SK-N-SH treated with all-trans-retinoic acid at 6 μM for 48 hours (cell line): Measurements from ENCODE around the gene ARHGEF7.

Source experiments
- ATAC-seq: fragments of 200-7000 bp; cut with Tn5 transposase; 3 replicates; pipeline ENCODE4 v1.9.1; 2020; ENCODE audit warnings: mild to moderate bottlenecking, moderate library complexity
- ARNTL ChIP-seq: fragments of 450-650 bp; formaldehyde crosslinking; IDR thresholded peaks from 2 replicates; pipeline ENCODE4 v1.5.0; 2020; ENCODE audit warnings: low read depth, mild to moderate bottlenecking, moderate library complexity, borderline replicate concordance
- BACH2 ChIP-seq: fragments of 250-450 bp; sonication (Bioruptor Pico); IDR thresholded peaks from 2 replicates; pipeline ENCODE4 v1.9.0; 2021; ENCODE audit warnings: mild to moderate bottlenecking, borderline replicate concordance
- CSDC2 ChIP-seq: fragments of 250-450 bp; sonication (Bioruptor Pico); IDR thresholded peaks from 2 replicates; pipeline ENCODE4 v1.5.0; 2020; ENCODE audit warnings: mild to moderate bottlenecking, moderate library complexity
- ESRRG ChIP-seq: fragments of 250-450 bp; sonication (Bioruptor Pico); IDR thresholded peaks from 2 replicates; pipeline ENCODE4 v1.6.1; 2021; ENCODE audit warnings: mild to moderate bottlenecking
- GLIS3 ChIP-seq: fragments of 250-450 bp; sonication (Bioruptor Pico); IDR thresholded peaks from 2 replicates; pipeline ENCODE4 v1.5.0; 2020; ENCODE audit warnings: mild to moderate bottlenecking, moderate library complexity
- OSR1 ChIP-seq: fragments of 250-450 bp; sonication (Bioruptor Pico); IDR thresholded peaks from 2 replicates; pipeline ENCODE4 v1.8.0; 2022; ENCODE audit warnings: moderate library complexity, mild to moderate bottlenecking, inconsistent platforms
- PPARA ChIP-seq: fragments of 250-450 bp; sonication (Bioruptor Pico); IDR thresholded peaks from 2 replicates; pipeline ENCODE4 v1.5.0; 2020; ENCODE audit warnings: mild to moderate bottlenecking, borderline replicate concordance
- RARB ChIP-seq: fragments of 250-450 bp; sonication (Bioruptor Pico); IDR thresholded peaks from 2 replicates; pipeline ENCODE4 v1.8.0; 2021; ENCODE audit warnings: mild to moderate bottlenecking, moderate library complexity
- SNAI2 ChIP-seq: fragments of 250-450 bp; sonication (Bioruptor Pico); IDR thresholded peaks from 2 replicates; pipeline ENCODE4 v1.5.0; 2020; ENCODE audit warnings: mild to moderate bottlenecking, moderate library complexity
- TCF4 ChIP-seq: fragments of 250-450 bp; sonication (Bioruptor Pico); IDR thresholded peaks from 2 replicates; pipeline ENCODE4 v1.8.0; 2021; ENCODE audit warnings: mild to moderate bottlenecking, moderate library complexity, borderline replicate concordance
- TOX ChIP-seq: fragments of 250-450 bp; sonication (Bioruptor Pico); IDR thresholded peaks from 2 replicates; pipeline ENCODE4 v1.8.0; 2021; ENCODE audit warnings: mild to moderate bottlenecking, moderate library complexity, borderline replicate concordance
- ZC3H10 ChIP-seq: fragments of 250-450 bp; sonication (Bioruptor Pico); IDR thresholded peaks from 2 replicates; pipeline ENCODE4 v1.5.1; 2021; ENCODE audit warnings: mild to moderate bottlenecking, moderate library complexity
- ZFP3 ChIP-seq: fragments of 250-450 bp; sonication (Bioruptor Pico); IDR thresholded peaks from 2 replicates; pipeline ENCODE4 v1.5.0; 2020; ENCODE audit warnings: mild to moderate bottlenecking, moderate library complexity
- ZFP30 ChIP-seq: fragments of 450-650 bp; formaldehyde crosslinking; IDR thresholded peaks from 2 replicates; pipeline ENCODE4 v1.5.0; 2022; ENCODE audit warnings: mild to moderate bottlenecking, moderate library complexity
- ZNF565 ChIP-seq: fragments of 450-650 bp; formaldehyde crosslinking; conservative IDR thresholded peaks from 2 replicates; pipeline ENCODE4 v1.5.0; 2020; ENCODE audit warnings: low read depth, mild to moderate bottlenecking, moderate library complexity
- ZNF70 ChIP-seq: fragments of 450-650 bp; formaldehyde crosslinking; IDR thresholded peaks from 2 replicates; pipeline ENCODE4 v1.5.0; 2020; ENCODE audit warnings: mild to moderate bottlenecking, moderate library complexity
- ZNF8 ChIP-seq: fragments of 450-650 bp; formaldehyde crosslinking; IDR thresholded peaks from 2 replicates; pipeline ENCODE4 v1.5.0; 2020; ENCODE audit warnings: mild to moderate bottlenecking, moderate library complexity
- TF ChIP-seq, protein P1 (sequence below): fragments of 250-450 bp; sonication (Bioruptor Pico); IDR thresholded peaks from 2 replicates; pipeline ENCODE4 v1.5.1; 2020; ENCODE audit warnings: low read depth, mild to moderate bottlenecking, moderate library complexity
- TF ChIP-seq, protein P2 (sequence below): fragments of 250-450 bp; sonication (Bioruptor Pico); IDR thresholded peaks from 2 replicates; pipeline ENCODE4 v1.5.1; 2021; ENCODE audit warnings: mild to moderate bottlenecking, moderate library complexity
- TF ChIP-seq, protein P3 (sequence below): fragments of 250-450 bp; sonication (Bioruptor Pico); IDR thresholded peaks from 2 replicates; pipeline ENCODE4 v1.5.0; 2020; ENCODE audit warnings: mild to moderate bottlenecking, moderate library complexity
- TF ChIP-seq, protein P4 (sequence below): fragments of 250-450 bp; sonication (Bioruptor Pico); IDR thresholded peaks from 2 replicates; pipeline ENCODE4 v1.8.0; 2021; ENCODE audit warnings: low read depth, mild to moderate bottlenecking, moderate library complexity, borderline replicate concordance
- TF ChIP-seq, protein P5 (sequence below): fragments of 250-450 bp; sonication (Bioruptor Pico); IDR thresholded peaks from 2 replicates; pipeline ENCODE4 v1.8.0; 2020; ENCODE audit warnings: mild to moderate bottlenecking, moderate library complexity, borderline replicate concordance

The ARHGEF7 gene

DNA sequence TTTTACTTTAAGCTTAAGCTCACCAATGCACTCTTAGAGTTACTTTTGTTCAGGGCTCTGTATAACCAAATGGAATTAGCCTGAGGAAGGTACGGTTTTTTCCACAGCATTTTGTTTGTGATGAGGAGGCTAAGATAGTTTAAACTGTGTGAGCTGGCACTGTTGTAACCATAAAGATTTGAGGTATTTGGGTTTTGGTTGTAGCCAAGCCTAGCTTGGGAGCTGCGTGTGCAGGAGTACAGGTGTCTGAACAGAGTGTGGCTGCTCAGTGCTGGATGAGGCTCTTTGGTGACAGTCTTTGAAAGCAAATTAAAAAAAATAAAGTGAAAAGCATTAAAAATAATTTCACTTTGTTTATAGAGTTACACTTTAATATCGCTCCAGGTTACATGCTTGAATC lies 56.0 kb downstream of the ARHGEF7 start:
- ATAC-seq = no peak
- TF ChIP-seq TOX (no peak), ZNF565 (no peak), ZFP30 (CRISPR knock-in tag) (no peak), CSDC2 (CRISPR knock-in tag) (no peak), ZC3H10 (CRISPR knock-in tag) (no peak), PPARA (CRISPR knock-in tag) (no peak), ZFP3 (CRISPR knock-in tag) (no peak), ESRRG (CRISPR knock-in tag) (no peak), TCF4 (CRISPR knock-in tag) (no peak), BACH2 (CRISPR knock-in tag) (no peak), ZNF8 (no peak), ARNTL (CRISPR knock-in tag) (no peak), OSR1 (CRISPR knock-in tag) (no peak), ZNF70 (CRISPR knock-in tag) (no peak)
- TF ChIP-seq, protein P1, sequence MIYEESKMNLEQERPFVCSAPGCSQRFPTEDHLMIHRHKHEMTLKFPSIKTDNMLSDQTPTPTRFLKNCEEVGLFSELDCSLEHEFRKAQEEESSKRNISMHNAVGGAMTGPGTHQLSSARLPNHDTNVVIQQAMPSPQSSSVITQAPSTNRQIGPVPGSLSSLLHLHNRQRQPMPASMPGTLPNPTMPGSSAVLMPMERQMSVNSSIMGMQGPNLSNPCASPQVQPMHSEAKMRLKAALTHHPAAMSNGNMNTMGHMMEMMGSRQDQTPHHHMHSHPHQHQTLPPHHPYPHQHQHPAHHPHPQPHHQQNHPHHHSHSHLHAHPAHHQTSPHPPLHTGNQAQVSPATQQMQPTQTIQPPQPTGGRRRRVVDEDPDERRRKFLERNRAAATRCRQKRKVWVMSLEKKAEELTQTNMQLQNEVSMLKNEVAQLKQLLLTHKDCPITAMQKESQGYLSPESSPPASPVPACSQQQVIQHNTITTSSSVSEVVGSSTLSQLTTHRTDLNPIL (CRISPR knock-in tag) = no peak
- TF ChIP-seq, protein P2, sequence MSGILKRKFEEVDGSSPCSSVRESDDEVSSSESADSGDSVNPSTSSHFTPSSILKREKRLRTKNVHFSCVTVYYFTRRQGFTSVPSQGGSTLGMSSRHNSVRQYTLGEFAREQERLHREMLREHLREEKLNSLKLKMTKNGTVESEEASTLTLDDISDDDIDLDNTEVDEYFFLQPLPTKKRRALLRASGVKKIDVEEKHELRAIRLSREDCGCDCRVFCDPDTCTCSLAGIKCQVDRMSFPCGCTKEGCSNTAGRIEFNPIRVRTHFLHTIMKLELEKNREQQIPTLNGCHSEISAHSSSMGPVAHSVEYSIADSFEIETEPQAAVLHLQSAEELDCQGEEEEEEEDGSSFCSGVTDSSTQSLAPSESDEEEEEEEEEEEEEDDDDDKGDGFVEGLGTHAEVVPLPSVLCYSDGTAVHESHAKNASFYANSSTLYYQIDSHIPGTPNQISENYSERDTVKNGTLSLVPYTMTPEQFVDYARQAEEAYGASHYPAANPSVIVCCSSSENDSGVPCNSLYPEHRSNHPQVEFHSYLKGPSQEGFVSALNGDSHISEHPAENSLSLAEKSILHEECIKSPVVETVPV (CRISPR knock-in tag) = no peak
- TF ChIP-seq, protein P3, sequence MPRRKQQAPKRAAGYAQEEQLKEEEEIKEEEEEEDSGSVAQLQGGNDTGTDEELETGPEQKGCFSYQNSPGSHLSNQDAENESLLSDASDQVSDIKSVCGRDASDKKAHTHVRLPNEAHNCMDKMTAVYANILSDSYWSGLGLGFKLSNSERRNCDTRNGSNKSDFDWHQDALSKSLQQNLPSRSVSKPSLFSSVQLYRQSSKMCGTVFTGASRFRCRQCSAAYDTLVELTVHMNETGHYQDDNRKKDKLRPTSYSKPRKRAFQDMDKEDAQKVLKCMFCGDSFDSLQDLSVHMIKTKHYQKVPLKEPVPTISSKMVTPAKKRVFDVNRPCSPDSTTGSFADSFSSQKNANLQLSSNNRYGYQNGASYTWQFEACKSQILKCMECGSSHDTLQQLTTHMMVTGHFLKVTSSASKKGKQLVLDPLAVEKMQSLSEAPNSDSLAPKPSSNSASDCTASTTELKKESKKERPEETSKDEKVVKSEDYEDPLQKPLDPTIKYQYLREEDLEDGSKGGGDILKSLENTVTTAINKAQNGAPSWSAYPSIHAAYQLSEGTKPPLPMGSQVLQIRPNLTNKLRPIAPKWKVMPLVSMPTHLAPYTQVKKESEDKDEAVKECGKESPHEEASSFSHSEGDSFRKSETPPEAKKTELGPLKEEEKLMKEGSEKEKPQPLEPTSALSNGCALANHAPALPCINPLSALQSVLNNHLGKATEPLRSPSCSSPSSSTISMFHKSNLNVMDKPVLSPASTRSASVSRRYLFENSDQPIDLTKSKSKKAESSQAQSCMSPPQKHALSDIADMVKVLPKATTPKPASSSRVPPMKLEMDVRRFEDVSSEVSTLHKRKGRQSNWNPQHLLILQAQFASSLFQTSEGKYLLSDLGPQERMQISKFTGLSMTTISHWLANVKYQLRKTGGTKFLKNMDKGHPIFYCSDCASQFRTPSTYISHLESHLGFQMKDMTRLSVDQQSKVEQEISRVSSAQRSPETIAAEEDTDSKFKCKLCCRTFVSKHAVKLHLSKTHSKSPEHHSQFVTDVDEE (CRISPR knock-in tag) = no peak
- TF ChIP-seq, protein P4, sequence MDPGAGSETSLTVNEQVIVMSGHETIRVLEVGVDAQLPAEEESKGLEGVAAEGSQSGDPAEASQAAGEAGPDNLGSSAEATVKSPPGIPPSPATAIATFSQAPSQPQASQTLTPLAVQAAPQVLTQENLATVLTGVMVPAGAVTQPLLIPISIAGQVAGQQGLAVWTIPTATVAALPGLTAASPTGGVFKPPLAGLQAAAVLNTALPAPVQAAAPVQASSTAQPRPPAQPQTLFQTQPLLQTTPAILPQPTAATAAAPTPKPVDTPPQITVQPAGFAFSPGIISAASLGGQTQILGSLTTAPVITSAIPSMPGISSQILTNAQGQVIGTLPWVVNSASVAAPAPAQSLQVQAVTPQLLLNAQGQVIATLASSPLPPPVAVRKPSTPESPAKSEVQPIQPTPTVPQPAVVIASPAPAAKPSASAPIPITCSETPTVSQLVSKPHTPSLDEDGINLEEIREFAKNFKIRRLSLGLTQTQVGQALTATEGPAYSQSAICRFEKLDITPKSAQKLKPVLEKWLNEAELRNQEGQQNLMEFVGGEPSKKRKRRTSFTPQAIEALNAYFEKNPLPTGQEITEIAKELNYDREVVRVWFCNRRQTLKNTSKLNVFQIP (CRISPR knock-in tag) = no peak

DNA sequence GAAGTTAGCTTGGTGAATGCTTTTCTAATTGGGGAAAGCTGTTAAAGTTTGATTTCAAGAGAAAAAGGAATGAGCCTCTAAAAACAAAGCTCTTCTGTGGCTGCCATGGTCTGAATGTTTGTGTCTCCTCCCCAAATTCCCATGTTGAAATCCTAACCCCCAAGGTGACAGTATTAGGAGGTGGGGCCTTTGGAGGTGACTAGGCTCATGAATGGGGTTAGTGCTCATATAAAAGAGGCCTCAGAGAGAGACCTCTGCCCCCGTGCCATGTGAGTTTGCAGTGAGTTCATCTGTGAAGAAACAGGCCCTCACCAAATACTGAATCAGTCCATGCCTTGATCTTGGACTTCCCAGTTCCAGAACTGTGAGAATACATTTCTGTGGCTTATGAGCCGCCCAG lies 56.5 kb downstream of the ARHGEF7 start:
- no peak for ATAC-seq
- no peak for TF ChIP-seq ESRRG (CRISPR knock-in tag)
- no peak for TF ChIP-seq ZFP30 (CRISPR knock-in tag)
- no peak for TF ChIP-seq TCF4 (CRISPR knock-in tag)
- TF ChIP-seq, protein P1 (CRISPR knock-in tag) = no peak
- TF ChIP-seq, protein P3 (CRISPR knock-in tag) = no peak
- no peak for TF ChIP-seq ARNTL (CRISPR knock-in tag)
- TF ChIP-seq ZFP3 (CRISPR knock-in tag) = no peak
- TF ChIP-seq CSDC2 (CRISPR knock-in tag) = no peak
- no peak for TF ChIP-seq ZC3H10 (CRISPR knock-in tag)
- TF ChIP-seq, protein P2 (CRISPR knock-in tag) = no peak
- no peak for TF ChIP-seq SNAI2
- TF ChIP-seq, protein P5, sequence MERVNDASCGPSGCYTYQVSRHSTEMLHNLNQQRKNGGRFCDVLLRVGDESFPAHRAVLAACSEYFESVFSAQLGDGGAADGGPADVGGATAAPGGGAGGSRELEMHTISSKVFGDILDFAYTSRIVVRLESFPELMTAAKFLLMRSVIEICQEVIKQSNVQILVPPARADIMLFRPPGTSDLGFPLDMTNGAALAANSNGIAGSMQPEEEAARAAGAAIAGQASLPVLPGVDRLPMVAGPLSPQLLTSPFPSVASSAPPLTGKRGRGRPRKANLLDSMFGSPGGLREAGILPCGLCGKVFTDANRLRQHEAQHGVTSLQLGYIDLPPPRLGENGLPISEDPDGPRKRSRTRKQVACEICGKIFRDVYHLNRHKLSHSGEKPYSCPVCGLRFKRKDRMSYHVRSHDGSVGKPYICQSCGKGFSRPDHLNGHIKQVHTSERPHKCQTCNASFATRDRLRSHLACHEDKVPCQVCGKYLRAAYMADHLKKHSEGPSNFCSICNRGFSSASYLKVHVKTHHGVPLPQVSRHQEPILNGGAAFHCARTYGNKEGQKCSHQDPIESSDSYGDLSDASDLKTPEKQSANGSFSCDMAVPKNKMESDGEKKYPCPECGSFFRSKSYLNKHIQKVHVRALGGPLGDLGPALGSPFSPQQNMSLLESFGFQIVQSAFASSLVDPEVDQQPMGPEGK (CRISPR knock-in tag) = no peak
- TF ChIP-seq RARB (CRISPR knock-in tag) = no peak
- no peak for TF ChIP-seq GLIS3 (CRISPR knock-in tag)
- TF ChIP-seq ZNF8 = no peak
- no peak for TF ChIP-seq TOX
- TF ChIP-seq OSR1 (CRISPR knock-in tag) = no peak
- TF ChIP-seq ZNF70 (CRISPR knock-in tag) = no peak
